Measurements from ENCODE around the gene DOCK9.
A peak's percentile ranks its signal among the peaks of the same experiment; 100 is the strongest.

DOCK9 gene

GRCh38 chr13:98843482-98843877 lies 134.4 kb downstream of the DOCK9 start:
- DNase-seq = no peak

GRCh38 chr13:98842858-98843481 lies 134.9 kb downstream of the DOCK9 start:
- peak; percentile 95 for DNase-seq

GRCh38 chr13:98842070-98842469 lies 135.8 kb downstream of the DOCK9 start:
- DNase-seq = peak; percentile 96

- DNase-seq = peak; percentile 86 to 92
These were observed 137.8 kb downstream of the DOCK9 start for GRCh38 chr13:98839856-98840769.

- no peak for DNase-seq
These were observed 139.1 kb downstream of the DOCK9 start for GRCh38 chr13:98838776-98839175.

- DNase-seq = no peak
These were observed 140.0 kb downstream of the DOCK9 start for GRCh38 chr13:98837896-98838295.

GRCh38 chr13:98835156-98835555 lies 142.7 kb downstream of the DOCK9 start:
- DNase-seq = no peak

- DNase-seq = no peak
These were observed 143.5 kb downstream of the DOCK9 start for GRCh38 chr13:98834254-98834960.

GRCh38 chr13:98831236-98831635 lies 146.6 kb downstream of the DOCK9 start:
- no peak for DNase-seq

GRCh38 chr13:98829541-98829940 lies 148.3 kb downstream of the DOCK9 start:
- no peak for DNase-seq

GRCh38 chr13:98828614-98829013 lies 149.2 kb downstream of the DOCK9 start:
- DNase-seq = no peak

- no peak for DNase-seq
These were observed 150.4 kb downstream of the DOCK9 start for GRCh38 chr13:98827449-98827848.

- no peak for DNase-seq
These were observed 151.7 kb downstream of the DOCK9 start for GRCh38 chr13:98826146-98826545.

- DNase-seq = no peak
These were observed 152.2 kb downstream of the DOCK9 start for GRCh38 chr13:98825659-98826058.

- no peak for DNase-seq
These were observed 153.3 kb downstream of the DOCK9 start for GRCh38 chr13:98824376-98825160.

GRCh38 chr13:98823442-98823841 lies 154.4 kb downstream of the DOCK9 start:
- DNase-seq = no peak

- DNase-seq = no peak
These were observed 155.6 kb downstream of the DOCK9 start for GRCh38 chr13:98822225-98822606.

GRCh38 chr13:98821372-98822224 lies 156.3 kb downstream of the DOCK9 start:
- DNase-seq = no peak

GRCh38 chr13:98820744-98821371 lies 157.0 kb downstream of the DOCK9 start:
- no peak for DNase-seq

- no peak for DNase-seq
These were observed 157.6 kb downstream of the DOCK9 start for GRCh38 chr13:98820300-98820699.

- DNase-seq = no peak
These were observed 158.4 kb downstream of the DOCK9 start for GRCh38 chr13:98819382-98820010.
